ENCODE results near the gene NOLC1.

NOLC1 gene

GRCh38 chr10:102151774-102152544, at the start of gene NOLC1:
NOLC1 (plus strand) TSS chr10:102152389; CDS start chr10:102152411, 22 bp downstream.
- peak; percentile 99 for DNase-seq

- no peak for DNase-seq
Observed at GRCh38 chr10:102102421-102102820, 49.8 kb upstream of the NOLC1 start.

- no peak for DNase-seq
Observed at GRCh38 chr10:102106998-102107397, 45.2 kb upstream of the NOLC1 start.

GRCh38 chr10:102109166-102110116, 42.7 kb upstream of the NOLC1 start:
- DNase-seq = no peak

GRCh38 chr10:102111276-102111675, 40.9 kb upstream of the NOLC1 start:
- no peak for DNase-seq

GRCh38 chr10:102112210-102112817, 39.9 kb upstream of the NOLC1 start:
- DNase-seq = no peak

- DNase-seq = no peak
Observed at GRCh38 chr10:102113261-102113955, 38.8 kb upstream of the NOLC1 start.

GRCh38 chr10:102113956-102114857, 38.0 kb upstream of the NOLC1 start:
- peak; percentile 20 for DNase-seq

- DNase-seq = peak; percentile 87
Observed at GRCh38 chr10:102114861-102115618, 37.1 kb upstream of the NOLC1 start.

GRCh38 chr10:102115775-102116174, 36.4 kb upstream of the NOLC1 start:
- no peak for DNase-seq

GRCh38 chr10:102116656-102117055, 35.5 kb upstream of the NOLC1 start:
- DNase-seq = no peak

GRCh38 chr10:102117391-102118159, 34.6 kb upstream of the NOLC1 start:
- DNase-seq = peak; percentile 72

- no peak for DNase-seq
Observed at GRCh38 chr10:102118867-102119266, 33.3 kb upstream of the NOLC1 start.

- DNase-seq = peak; percentile 46
Observed at GRCh38 chr10:102119417-102120141, 32.6 kb upstream of the NOLC1 start.

- peak; percentile 66 for DNase-seq
Observed at GRCh38 chr10:102120142-102120990, 31.8 kb upstream of the NOLC1 start, which contains the start of gene LDB1. LDB1 (minus strand) TSS chr10:102120368; CDS start chr10:102120110, 258 bp downstream.

GRCh38 chr10:102120991-102121738, 31.0 kb upstream of the NOLC1 start:
- DNase-seq = no peak

- no peak for DNase-seq
Observed at GRCh38 chr10:102121739-102122372, 30.3 kb upstream of the NOLC1 start.
